H1 (cell line): ENCODE results near the gene SNX3. TPM values are rescaled to one million over a fixed set of nuclear protein-coding genes. Genes with fewer than 3 reads are reported as not detected.

Experiments used
- CTCF ChIA-PET: fragments of 300-600 bp; sonication (Branson Sonifier 250); formaldehyde crosslinking; loops from one replicate; lab custom pipeline; 2021; ENCODE audit not compliant: partially characterized antibody; lab: Charles Lee
- POLR2A ChIA-PET: fragments of 300-600 bp; sonication (Branson Sonifier 250); formaldehyde crosslinking; loops from one replicate; lab custom pipeline; 2021; ENCODE audit warnings: inconsistent platforms; ENCODE audit not compliant: partially characterized antibody; lab: Charles Lee
- DNase-seq, 2 experiments: peaks; one replicate each; pipeline versions ENCODE4 v3.0.0 to v3.0.0-alpha.2; 2010 to 2022; ENCODE audit warnings: low spot score in 2 of 2, low read depth in 1 of 2, mixed read lengths in 1 of 2
- FAIRE-seq: peaks from 2 replicates; lab custom pipeline; 2011; peaks lifted over from hg19 to GRCh38; lab: Jason Lieb, UNC
- H2AFZ ChIP-seq: 2 replicates; pipeline ENCODE4 v1.8.1; 2012; ENCODE audit warnings: low read length, inconsistent platforms
- H2AK5ac ChIP-seq: 2 replicates; pipeline ENCODE4 v1.6.1; 2013; ENCODE audit warnings: low read depth, low read length
- H2BK120ac ChIP-seq: replicated peaks from 2 replicates; pipeline ENCODE3; 2013; ENCODE audit warnings: low read depth, low read length, inconsistent platforms
- H2BK12ac ChIP-seq: 2 replicates; pipeline ENCODE4 v1.6.1; 2013; ENCODE audit warnings: low read depth, low read length
- H2BK15ac ChIP-seq: 2 replicates; pipeline ENCODE4 v1.6.1; 2013; ENCODE audit warnings: low read length
- H2BK20ac ChIP-seq: 2 replicates; pipeline ENCODE4 v1.6.1; 2013; ENCODE audit warnings: low read length
- H2BK5ac ChIP-seq: 2 replicates; pipeline ENCODE4 v1.6.1; 2013; ENCODE audit warnings: low read depth, low read length
- H3K14ac ChIP-seq: 2 replicates; pipeline ENCODE4 v1.6.1; 2013; ENCODE audit warnings: inconsistent platforms; ENCODE audit not compliant: insufficient read length
- H3K18ac ChIP-seq: 2 replicates; pipeline ENCODE4 v1.6.1; 2013; ENCODE audit warnings: low read length; ENCODE audit errors: extremely low read depth
- H3K23ac ChIP-seq: 2 replicates; pipeline ENCODE4 v1.6.1; 2013; ENCODE audit warnings: inconsistent platforms; ENCODE audit not compliant: insufficient read length
- H3K23me2 ChIP-seq: 2 replicates; pipeline ENCODE4 v1.6.1; 2013; ENCODE audit warnings: low read depth, low read length
- H3K27ac ChIP-seq: 2 replicates; pipeline ENCODE4 v1.6.1; 2011; ENCODE audit warnings: low read depth, low read length, inconsistent platforms
- H3K27me3 ChIP-seq, 4 experiments: replicated peaks in 1 of 4; 1 replicate in 1 of 4; 2 replicates in 3 of 4; pipeline versions ENCODE4 v1.6.1 to v1.8.1; 2011 to 2013; ENCODE audit warnings: low read length in 3 of 4, mild to moderate bottlenecking in 3 of 4, inconsistent platforms in 2 of 4, mixed read lengths in 2 of 4, moderate library complexity in 1 of 4; ENCODE audit not compliant: control insufficient read depth in 3 of 4, insufficient read depth in 3 of 4; ENCODE audit errors: extremely low read depth in 1 of 4
- H3K36me3 ChIP-seq, 4 experiments: 2 replicates each; pipeline versions ENCODE4 v1.6.1 to v1.8.1; 2011 to 2013; ENCODE audit warnings: mild to moderate bottlenecking in 4 of 4, low read length in 3 of 4, moderate library complexity in 2 of 4, control low read depth in 1 of 4, inconsistent platforms in 1 of 4; ENCODE audit not compliant: insufficient read depth in 4 of 4, control insufficient read depth in 2 of 4
- H3K4ac ChIP-seq: replicated peaks from 2 replicates; pipeline ENCODE3; 2013; ENCODE audit warnings: low read length, low read depth, mixed read lengths, inconsistent platforms; ENCODE audit not compliant: insufficient read length
- H3K4me1 ChIP-seq, 4 experiments: replicated peaks in 1 of 4; 1 replicate in 1 of 4; 2 replicates in 3 of 4; pipeline versions ENCODE4 v1.6.1 to v1.8.1; 2011 to 2013; ENCODE audit warnings: low read length in 3 of 4, inconsistent platforms in 2 of 4, mixed read lengths in 1 of 4; ENCODE audit not compliant: insufficient read depth in 4 of 4, control insufficient read depth in 3 of 4
- H3K4me2 ChIP-seq, 2 experiments: 2 replicates each; pipeline versions ENCODE4 v1.6.1 to v1.8.1; 2011 to 2013; ENCODE audit warnings: low read depth in 2 of 2, low read length in 2 of 2, control low read depth in 1 of 2, inconsistent platforms in 1 of 2, mild to moderate bottlenecking in 1 of 2; ENCODE audit not compliant: insufficient read depth in 1 of 2
- H3K4me3 ChIP-seq, 4 experiments: fragments of 200-600, 300-600 bp in 1 of 4; sonication (generic), shearing (Covaris generic), sonication (Bioruptor Twin) in 1 of 4; 2 replicates each; pipeline versions ENCODE4 v1.5.1 to v1.8.1; 2011 to 2016; ENCODE audit warnings: low read length in 4 of 4, low read depth in 3 of 4, control low read depth in 2 of 4, inconsistent platforms in 2 of 4, mild to moderate bottlenecking in 2 of 4, mixed read lengths in 1 of 4, moderate library complexity in 1 of 4; ENCODE audit not compliant: insufficient read depth in 2 of 4; ENCODE audit errors: extremely low read depth in 1 of 4
- H3K56ac ChIP-seq: replicated peaks from 2 replicates; pipeline ENCODE3; 2013; ENCODE audit warnings: low read depth, mild to moderate bottlenecking, mixed read lengths, low read length, inconsistent platforms; ENCODE audit not compliant: insufficient read length
- H3K79me1 ChIP-seq: 2 replicates; pipeline ENCODE4 v1.6.1; 2013; ENCODE audit warnings: low read depth, low read length, control low read depth
- H3K79me2 ChIP-seq, 2 experiments: 2 replicates each; pipeline versions ENCODE4 v1.6.1 to v1.8.1; 2012 to 2013; ENCODE audit warnings: low read length in 2 of 2, mild to moderate bottlenecking in 2 of 2, inconsistent platforms in 1 of 2; ENCODE audit not compliant: insufficient read depth in 2 of 2, control insufficient read depth in 1 of 2
- H3K9ac ChIP-seq, 4 experiments: replicated peaks in 1 of 4; 1 replicate in 1 of 4; 2 replicates in 3 of 4; pipeline versions ENCODE4 v1.6.1 to v1.8.1; 2011 to 2013; ENCODE audit warnings: low read depth in 3 of 4, low read length in 3 of 4, control low read depth in 2 of 4, mild to moderate bottlenecking in 2 of 4, moderate library complexity in 2 of 4, inconsistent platforms in 1 of 4; ENCODE audit errors: extremely low read depth in 1 of 4
- H3K9me3 ChIP-seq, 2 experiments: 2 replicates each; pipeline versions ENCODE4 v1.6.1 to v1.8.1; 2012 to 2013; ENCODE audit warnings: mild to moderate bottlenecking in 2 of 2, moderate library complexity in 2 of 2, control low read depth in 1 of 2, inconsistent platforms in 1 of 2, low read depth in 1 of 2, low read length in 1 of 2, mixed read lengths in 1 of 2; ENCODE audit not compliant: insufficient read depth in 2 of 2
- H4K20me1 ChIP-seq, 2 experiments: replicated peaks in 1 of 2; 2 replicates each; pipeline versions ENCODE3 to v1.8.1; 2011 to 2013; ENCODE audit warnings: inconsistent platforms in 2 of 2, low read length in 2 of 2, mild to moderate bottlenecking in 1 of 2; ENCODE audit not compliant: insufficient read depth in 2 of 2, control insufficient read depth in 1 of 2
- H4K5ac ChIP-seq: 2 replicates; pipeline ENCODE4 v1.6.1; 2013; ENCODE audit warnings: low read length, low read depth, mixed read lengths, inconsistent platforms; ENCODE audit not compliant: insufficient read length
- H4K8ac ChIP-seq: 2 replicates; pipeline ENCODE4 v1.8.0; 2013; ENCODE audit warnings: mild to moderate bottlenecking, moderate library complexity, low read length, inconsistent platforms; ENCODE audit not compliant: insufficient read depth; ENCODE audit errors: extremely low read depth
- H4K91ac ChIP-seq: replicated peaks from 2 replicates; pipeline ENCODE3; 2013; ENCODE audit warnings: low read length, mixed read lengths, inconsistent platforms; ENCODE audit not compliant: insufficient read length
- CHD1 ChIP-seq: IDR thresholded peaks from 2 replicates; pipeline ENCODE4 v1.6.1; 2012; ENCODE audit warnings: low read depth, low read length, improper control_type of control experiment
- CREB1 ChIP-seq: IDR thresholded peaks from 2 replicates; pipeline ENCODE4 v1.6.1; 2012; ENCODE audit warnings: inconsistent platforms
- KDM5A ChIP-seq: fragments of 200-600 bp; IDR thresholded peaks from 2 replicates; pipeline ENCODE4 v1.7.1; 2012; ENCODE audit warnings: mild to moderate bottlenecking, low read length, inconsistent platforms, mixed read lengths
- TCF12 ChIP-seq: IDR thresholded peaks from 2 replicates; pipeline ENCODE4 v1.6.1; 2011; ENCODE audit warnings: low read depth, mild to moderate bottlenecking, low read length
- TEAD4 ChIP-seq: IDR thresholded peaks from 2 replicates; pipeline ENCODE4 v1.6.1; 2012; ENCODE audit warnings: low read depth, low read length, inconsistent platforms, mixed read lengths
- YY1 ChIP-seq: IDR thresholded peaks from 2 replicates; pipeline ENCODE4 v1.6.1; 2011; ENCODE audit warnings: low read depth, mild to moderate bottlenecking, low read length
- WGBS, 2 experiments: shearing (Covaris generic) in 1 of 2; methylation state at CpG; one replicate each; pipeline versions ENCODE4 v1.1.6 to v1.1.7; 2013 to 2015; ENCODE audit warnings: low lambda C conversion rate in 2 of 2, mixed read lengths in 2 of 2, inconsistent platforms in 1 of 2, low coverage in 1 of 2, missing lambda C conversion rate in 1 of 2; ENCODE audit not compliant: insufficient replicate concordance in 2 of 2, insufficient coverage in 1 of 2, insufficient read length in 1 of 2; ENCODE audit errors: extremely low coverage in 1 of 2, missing lambda C conversion rate in 1 of 2; 5-methylcytosine and 5-hydroxymethylcytosine counted together
- polyA plus RNA-seq, 7 experiments: library from polyadenylated mRNA; depleted of rRNA in 3 of 7; stranded (reverse) in 5 of 7; unstranded in 2 of 7; fragments of >200 nt in 5 of 7; fragments of 200-250 nt in 2 of 7; gene quantifications; 1 replicate in 5 of 7; 2 replicates in 1 of 7; 4 replicates in 1 of 7; pipeline versions ENCODE4 v1.2.1 to v1.2.3, GENCODE V29; 2011 to 2013; ENCODE audit warnings: missing spikeins in 2 of 7, mixed read lengths in 2 of 7
- total RNA-seq: library from RNA; stranded (reverse); fragmentation: NEBNext Ultra II Directional; extraction: Animal tissue kit (Norgen Biotek cat#: 25700); gene quantifications from 2 replicates; pipeline ENCODE4 v1.2.1, GENCODE V29; 2021

The SNX3 gene
- total and polyA plus RNA-seq, 2 of the 8 experiments (the other 6 are each of a cell fraction or from before 2014, with no cell fraction given): 72.5 to 150 TPM

- Histone ChIP-seq H3K9me3 (no peaks in the 10 kb centered on the region), H2BK20ac (no peak overlapping the region), H2AK5ac (no peak overlapping the region), H2AFZ (no peak overlapping the region), H3K4ac (no peak overlapping the region), H2BK120ac (no peak overlapping the region), H3K36me3 (no peaks in the 10 kb centered on the region), H4K5ac (no peak overlapping the region), H3K56ac (no peak overlapping the region), H3K14ac (no peak overlapping the region), H3K4me1 (peaks cover 0 to 20% (median 12%) of the 10 kb centered on the region in 4 experiments; a peak in 6 of 7 replicates), H4K91ac (no peak overlapping the region), H3K79me1 (no peaks in the 10 kb centered on the region), H3K27me3 (peaks cover 35 to 44% (median 41%) of the 10 kb centered on the region in 4 experiments), H2BK5ac (no peak overlapping the region), H3K79me2 (no peaks in the 10 kb centered on the region), H3K23ac (no peak overlapping the region), H4K8ac (no peak overlapping the region), H3K18ac (no peak overlapping the region), H3K9ac (no peak overlapping the region), H3K23me2 (peaks cover 5% of the 10 kb centered on the region; the same call in 1 of the 2 replicates), H3K4me3 (0 out of 8 replicates have a peak overlapping the region, but pooled peaks of 1 of the 4 experiments have one; percentile 5), H2BK15ac (no peak overlapping the region), H3K4me2 (peak overlapping the region; percentile 4 to 53; a peak in 2 of 4 replicates), H2BK12ac (no peak overlapping the region), H4K20me1 (peaks cover 9 to 17% of the 10 kb centered on the region in 2 experiments), H3K27ac (no peak overlapping the region)
- TF ChIP-seq YY1 (peak; percentile 43; the same call in 1 of the 2 replicates), TEAD4 (peak; percentile 83), CHD1 (no peak), CREB1 (no peak), KDM5A (no peak), TCF12 (0 out of 2 replicates have a peak, but pooled peaks have one; percentile 32)
- DNase-seq (peak in 1 of 2 experiments; percentile 52), FAIRE-seq (peak; percentile 81)
- 6% methylated on average over 4 of the region's 4 CpGs; no CpG with 5 or more reads in 1 of the 2 experiments for WGBS, 2 experiments
- ChIA-PET POLR2A (interaction anchor here (0.7 to 1.0 kb wide), 2 partner anchors 9 to 80 kb away, joined by 3 to 4 read pairs; no protein-coding TSS in a partner anchor), CTCF (interaction anchor here (0.9 kb wide), 1 partner anchor 12 kb away, joined by 3 read pairs; no protein-coding TSS in a partner anchor)
Observed at GRCh38 chr6:108179741-108180140, 81.1 kb downstream of the SNX3 start.
